OCI-LY7 (cell line): Measurements from ENCODE around the gene CCDC174. TPM values are rescaled to one million over a fixed set of nuclear protein-coding genes. Genes with fewer than 3 reads are reported as not detected.

ENCODE experiments used
- BruUV-seq: library from RNA; stranded (reverse); fragments of 400-500 nt; replicated peaks from 2 replicates; lab custom pipeline; 2021; lab: Mats Ljungman, UMichigan
- CTCF ChIA-PET: fragments of 300-600 bp; sonication (Branson Sonifier 250); formaldehyde crosslinking; loops from one replicate; lab custom pipeline; 2022; ENCODE audit warnings: antibody characterized with exemption; ENCODE audit not compliant: unreplicated experiment; lab: Charles Lee
- POLR2A ChIA-PET: fragments of 300-600 bp; sonication (Branson Sonifier 250); formaldehyde crosslinking; loops from one replicate; lab custom pipeline; 2022; ENCODE audit warnings: antibody characterized with exemption; lab: Charles Lee
- DNase-seq: peaks from one replicate; pipeline ENCODE4 v3.0.0-alpha.2; 2015; ENCODE audit warnings: low spot score
- H2AFZ ChIP-seq: fragments of 200-600 bp; sonication (generic), shearing (Covaris generic); 2 replicates; pipeline ENCODE4 v1.6.1; 2014; ENCODE audit warnings: mild to moderate bottlenecking, antibody characterized with exemption, low read length, moderate library complexity
- H3K27ac ChIP-seq: fragments of 200-600 bp; sonication (generic); 2 replicates; pipeline ENCODE4 v1.5.1; 2014; ENCODE audit warnings: mixed run types, low read depth, mild to moderate bottlenecking, moderate library complexity, low read length, inconsistent platforms; ENCODE audit not compliant: poor library complexity, severe bottlenecking
- H3K36me3 ChIP-seq: fragments of 200-600 bp; sonication (generic); 2 replicates; pipeline ENCODE4 v1.6.1; 2014; ENCODE audit warnings: mild to moderate bottlenecking, antibody characterized with exemption, low read length, moderate library complexity, mixed read lengths; ENCODE audit not compliant: insufficient read depth
- H3K4me1 ChIP-seq: fragments of 200-600 bp; sonication (generic); 2 replicates; pipeline ENCODE4 v1.5.1; 2014; ENCODE audit warnings: mild to moderate bottlenecking, low read length; ENCODE audit not compliant: insufficient read depth, poor library complexity, severe bottlenecking
- H3K4me2 ChIP-seq: fragments of 200-600 bp; sonication (generic); 2 replicates; pipeline ENCODE4 v1.6.1; 2014; ENCODE audit warnings: mild to moderate bottlenecking, low read length
- H3K4me3 ChIP-seq: fragments of 200-600 bp; sonication (generic); 2 replicates; pipeline ENCODE4 v1.5.1; 2014; ENCODE audit warnings: mild to moderate bottlenecking, low read depth, low read length; ENCODE audit not compliant: poor library complexity, severe bottlenecking
- H3K79me2 ChIP-seq: fragments of 200-600 bp; sonication (generic); 2 replicates; pipeline ENCODE4 v1.6.1; 2016; ENCODE audit warnings: low read depth, mild to moderate bottlenecking, low read length, moderate library complexity, mixed read lengths; ENCODE audit not compliant: insufficient read depth
- H3K9me2 ChIP-seq: fragments of 200-600 bp; sonication (generic); 2 replicates; pipeline ENCODE4 v1.6.1; 2016; ENCODE audit warnings: mild to moderate bottlenecking, low read length, mixed read lengths; ENCODE audit not compliant: insufficient read depth
- H3K9me3 ChIP-seq: fragments of 200-600 bp; sonication (generic); 2 replicates; pipeline ENCODE4 v1.6.1; 2014; ENCODE audit warnings: mild to moderate bottlenecking, mixed run types, low read length, mixed read lengths
- H4K20me1 ChIP-seq: fragments of 200-600 bp; sonication (generic); 2 replicates; pipeline ENCODE4 v1.6.1; 2014; ENCODE audit warnings: mild to moderate bottlenecking, antibody characterized with exemption, low read length, moderate library complexity, mixed read lengths; ENCODE audit not compliant: insufficient read depth
- EZH2phosphoT487 ChIP-seq: fragments of 200-600 bp; sonication (generic); IDR thresholded peaks from 2 replicates; pipeline ENCODE4 v1.6.1; 2018; ENCODE audit warnings: low read depth, borderline replicate concordance, mild to moderate bottlenecking, mixed run types, antibody characterized with exemption, low read length, moderate library complexity, mixed read lengths
- intact Hi-C: fragments of 100-400 bp; cut with micrococcal nuclease; formaldehyde crosslinking; loops from one replicate; pipeline ENCODE4 v1.10.0; 2022; ENCODE audit not compliant: unreplicated experiment
- total RNA-seq, 2 experiments: library from RNA; depleted of rRNA in 1 of 2; stranded (reverse); fragments of >200 nt in 1 of 2; shearing (Covaris generic) in 1 of 2; gene quantifications; 2 replicates each; pipeline ENCODE4 v1.2.3, GENCODE V29; 2014 to 2022
- TF ChIP-seq, protein P1 (sequence below): fragments of 200-600 bp; sonication (generic); conservative IDR thresholded peaks from 2 replicates; pipeline ENCODE4 v1.5.1; 2014; ENCODE audit warnings: mild to moderate bottlenecking, antibody characterized with exemption, low read length, moderate library complexity, mixed read lengths

CCDC174 gene
- total RNA-seq, 2 experiments from 2014 or later, result 11.2 to 22.7 TPM

DNA sequence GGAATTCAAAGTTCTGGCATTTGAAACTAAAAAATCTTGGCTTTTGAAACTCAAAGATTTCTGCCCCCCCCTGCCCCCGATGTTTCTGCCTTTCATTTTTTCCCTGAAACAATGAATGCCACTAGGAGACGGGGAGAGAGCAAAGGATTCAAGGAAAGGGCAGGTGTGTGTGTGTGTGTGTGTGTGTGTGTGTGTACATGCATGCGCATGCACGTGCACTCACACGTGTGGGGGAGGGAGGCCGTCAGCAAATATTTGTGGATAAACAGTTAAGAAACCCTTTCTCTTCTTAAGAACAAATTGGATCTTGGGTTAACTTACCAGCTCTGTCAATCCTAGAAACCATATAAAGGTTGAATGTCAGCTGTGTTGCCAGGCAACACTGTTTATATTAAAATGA is 29.2 kb upstream of the CCDC174 start:
- ChIA-PET POLR2A (interaction anchor here (1.6 kb wide), 1 partner anchor 10 kb away, joined by 4 read pairs; no protein-coding TSS in a partner anchor), CTCF (no interaction called here)
- no peak for DNase-seq
- no peak overlapping the region for H3K27ac ChIP-seq
- H3K79me2 ChIP-seq, result no peaks in the 10 kb centered on the region
- BruUV-seq, result no TSS peak
- H4K20me1 ChIP-seq, result no peaks in the 10 kb centered on the region
- no peaks in the 10 kb centered on the region for H3K36me3 ChIP-seq
- no peaks in the 10 kb centered on the region for H3K4me1 ChIP-seq
- no peak overlapping the region for H3K4me2 ChIP-seq
- intact Hi-C loops, result no loop called here
- no peaks in the 10 kb centered on the region for H3K9me3 ChIP-seq
- H3K9me2 ChIP-seq, result no peaks in the 10 kb centered on the region
- H2AFZ ChIP-seq, result no peak overlapping the region
- TF ChIP-seq EZH2phosphoT487, result no peak
- TF ChIP-seq, protein P1, sequence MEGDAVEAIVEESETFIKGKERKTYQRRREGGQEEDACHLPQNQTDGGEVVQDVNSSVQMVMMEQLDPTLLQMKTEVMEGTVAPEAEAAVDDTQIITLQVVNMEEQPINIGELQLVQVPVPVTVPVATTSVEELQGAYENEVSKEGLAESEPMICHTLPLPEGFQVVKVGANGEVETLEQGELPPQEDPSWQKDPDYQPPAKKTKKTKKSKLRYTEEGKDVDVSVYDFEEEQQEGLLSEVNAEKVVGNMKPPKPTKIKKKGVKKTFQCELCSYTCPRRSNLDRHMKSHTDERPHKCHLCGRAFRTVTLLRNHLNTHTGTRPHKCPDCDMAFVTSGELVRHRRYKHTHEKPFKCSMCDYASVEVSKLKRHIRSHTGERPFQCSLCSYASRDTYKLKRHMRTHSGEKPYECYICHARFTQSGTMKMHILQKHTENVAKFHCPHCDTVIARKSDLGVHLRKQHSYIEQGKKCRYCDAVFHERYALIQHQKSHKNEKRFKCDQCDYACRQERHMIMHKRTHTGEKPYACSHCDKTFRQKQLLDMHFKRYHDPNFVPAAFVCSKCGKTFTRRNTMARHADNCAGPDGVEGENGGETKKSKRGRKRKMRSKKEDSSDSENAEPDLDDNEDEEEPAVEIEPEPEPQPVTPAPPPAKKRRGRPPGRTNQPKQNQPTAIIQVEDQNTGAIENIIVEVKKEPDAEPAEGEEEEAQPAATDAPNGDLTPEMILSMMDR, result no peak
- H3K4me3 ChIP-seq, result no peak overlapping the region

DNA sequence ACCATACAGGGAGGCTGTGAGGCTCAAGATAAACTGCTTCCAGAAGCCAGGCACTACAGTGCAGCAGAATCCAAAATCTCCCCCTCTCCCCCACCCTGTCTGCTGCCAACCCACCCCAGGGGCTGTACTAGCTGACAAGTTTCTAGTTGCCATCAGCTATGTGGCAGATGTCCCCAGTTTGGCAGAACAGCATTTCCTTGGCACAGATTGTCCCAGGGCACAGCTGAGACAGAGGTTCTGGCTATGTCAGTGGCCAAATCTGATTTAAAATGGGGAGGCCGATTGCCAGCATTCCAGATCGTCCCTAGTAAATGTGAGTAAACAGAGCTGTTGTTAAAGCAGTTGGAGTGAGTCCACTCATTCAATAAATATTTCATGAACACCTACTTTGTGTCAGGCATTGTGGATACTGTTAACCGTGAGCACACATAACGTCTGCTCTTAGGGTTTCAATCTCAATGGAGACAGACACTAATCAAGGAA is 28.0 kb upstream of the CCDC174 start:
- Histone ChIP-seq H3K36me3 (no peaks in the 10 kb centered on the region), H4K20me1 (no peaks in the 10 kb centered on the region), H2AFZ (no peak overlapping the region), H3K4me2 (no peak overlapping the region), H3K4me1 (no peaks in the 10 kb centered on the region), H3K79me2 (no peaks in the 10 kb centered on the region), H3K27ac (no peak overlapping the region), H3K9me3 (no peaks in the 10 kb centered on the region), H3K4me3 (no peak overlapping the region), H3K9me2 (no peaks in the 10 kb centered on the region)
- ChIA-PET POLR2A (interaction anchor here (1.0 to 1.6 kb wide), 2 partner anchors 8 to 17 kb away, joined by 3 to 4 read pairs; no protein-coding TSS in a partner anchor), CTCF (no interaction called here)
- intact Hi-C loops, result no loop called here
- TF ChIP-seq, protein P1, result no peak
- TF ChIP-seq EZH2phosphoT487, result no peak
- no TSS peak for BruUV-seq
- DNase-seq, result no peak

GRCh38 chr3:14624498-14624897 is 27.1 kb upstream of the CCDC174 start:
- Histone ChIP-seq H2AFZ (no peak overlapping the region), H3K27ac (no peak overlapping the region), H3K79me2 (no peaks in the 10 kb centered on the region), H3K36me3 (no peaks in the 10 kb centered on the region), H3K4me1 (no peaks in the 10 kb centered on the region), H4K20me1 (no peaks in the 10 kb centered on the region), H3K9me3 (no peaks in the 10 kb centered on the region), H3K9me2 (no peaks in the 10 kb centered on the region), H3K4me3 (no peak overlapping the region), H3K4me2 (no peak overlapping the region)
- intact Hi-C loops, result no loop called here
- TF ChIP-seq EZH2phosphoT487, result no peak
- TF ChIP-seq, protein P1, result no peak
- POLR2A ChIA-PET, result no interaction called here
- BruUV-seq, result no TSS peak
- CTCF ChIA-PET, result no interaction called here
- no peak for DNase-seq
